ENCODE data around the gene ITK.
"Not testable (repeated sequence)": the region's sequence is repeated elsewhere in the genome, so short reads cannot be mapped to it uniquely, and the experiment has no call there.

Gene ITK

GRCh38 chr5:157213527-157214243, 33.0 kb downstream of the ITK start:
- no peak for DNase-seq

- no peak for DNase-seq
Measured at GRCh38 chr5:157214415-157214814, 33.8 kb downstream of the ITK start.

- DNase-seq = peak; percentile 56
Measured at GRCh38 chr5:157214861-157215513, 34.3 kb downstream of the ITK start.

- DNase-seq = no peak
Measured at GRCh38 chr5:157215514-157216167, 35.0 kb downstream of the ITK start.

GRCh38 chr5:157216391-157217142, 35.9 kb downstream of the ITK start:
- DNase-seq = no peak

GRCh38 chr5:157217289-157218024, 36.8 kb downstream of the ITK start:
- peak; percentile 23 for DNase-seq

- no peak for DNase-seq
Measured at GRCh38 chr5:157219491-157220271, 39.0 kb downstream of the ITK start.

- DNase-seq = no peak
Measured at GRCh38 chr5:157221959-157222358, 41.3 kb downstream of the ITK start.

- DNase-seq = peak; percentile 72
Measured at GRCh38 chr5:157222506-157223230, 42.0 kb downstream of the ITK start.

- DNase-seq = no peak
Measured at GRCh38 chr5:157225469-157226422, 45.1 kb downstream of the ITK start.

GRCh38 chr5:157230610-157231009, 50.0 kb downstream of the ITK start:
- DNase-seq = no peak

- DNase-seq = no peak
Measured at GRCh38 chr5:157232706-157233105, 52.1 kb downstream of the ITK start.

GRCh38 chr5:157233515-157233914, 52.9 kb downstream of the ITK start:
- peak; percentile 80 for DNase-seq

GRCh38 chr5:157236423-157236822, 55.8 kb downstream of the ITK start:
- DNase-seq = no peak

- DNase-seq = no peak
Measured at GRCh38 chr5:157241483-157241882, 60.8 kb downstream of the ITK start.

- DNase-seq = not testable (repeated sequence)
Measured at GRCh38 chr5:157244704-157245103, 64.1 kb downstream of the ITK start.

GRCh38 chr5:157245476-157245875, 64.8 kb downstream of the ITK start:
- DNase-seq = no peak

- DNase-seq = no peak
Measured at GRCh38 chr5:157245886-157246285, 65.2 kb downstream of the ITK start.

- DNase-seq = no peak
Measured at GRCh38 chr5:157247267-157247666, 66.6 kb downstream of the ITK start.
